HepG2 (cell line): ENCODE results near the gene KAZN. TPM values are rescaled to one million over a fixed set of nuclear protein-coding genes. Genes with fewer than 3 reads are reported as not detected.

Experiments used
- AHDC1 ChIP-seq: sonication (generic); formaldehyde crosslinking; IDR thresholded peaks from 2 replicates; pipeline ENCODE4 v1.5.1; 2020; ENCODE audit warnings: mild to moderate bottlenecking, missing genetic modification reagents, borderline replicate concordance
- ARNTL ChIP-seq: sonication (generic); formaldehyde crosslinking; IDR thresholded peaks from 2 replicates; pipeline ENCODE4 v1.4.0; 2020; ENCODE audit warnings: mild to moderate bottlenecking, missing genetic modification reagents
- CC2D1A ChIP-seq: sonication (generic); formaldehyde crosslinking; IDR thresholded peaks from 2 replicates; pipeline ENCODE4 v1.8.1; 2023; ENCODE audit warnings: mild to moderate bottlenecking, missing genetic modification reagents
- FOXP4 ChIP-seq: sonication (generic); formaldehyde crosslinking; IDR thresholded peaks from 2 replicates; pipeline ENCODE4 v1.4.0; 2020; ENCODE audit warnings: missing genetic modification reagents
- HNF1A ChIP-seq, 2 experiments: sonication (generic) in 1 of 2; formaldehyde crosslinking in 1 of 2; IDR thresholded peaks; 2 replicates each; pipeline versions ENCODE4 v1.4.0 to v1.6.1; 2016 to 2020; ENCODE audit warnings: borderline replicate concordance in 1 of 2, low read depth in 1 of 2, mild to moderate bottlenecking in 1 of 2, missing genetic modification reagents in 1 of 2
- MED1 ChIP-seq: sonication (generic); formaldehyde crosslinking; IDR thresholded peaks from 2 replicates; pipeline ENCODE4 v1.4.0; 2020; ENCODE audit warnings: missing genetic modification reagents
- MYC ChIP-seq: sonication (generic); formaldehyde crosslinking; IDR thresholded peaks from 2 replicates; pipeline ENCODE4 v1.9.0; 2021; ENCODE audit warnings: missing genetic modification reagents, borderline replicate concordance
- PLSCR1 ChIP-seq: sonication (generic); formaldehyde crosslinking; IDR thresholded peaks from 2 replicates; pipeline ENCODE4 v1.5.0; 2020; ENCODE audit warnings: missing genetic modification reagents, mild to moderate bottlenecking, borderline replicate concordance
- ZNF17 ChIP-seq: sonication (generic); formaldehyde crosslinking; IDR thresholded peaks from 2 replicates; pipeline ENCODE4 v1.5.0; 2020; ENCODE audit warnings: mild to moderate bottlenecking, missing genetic modification reagents
- ZNF18 ChIP-seq: sonication (generic); formaldehyde crosslinking; IDR thresholded peaks from 2 replicates; pipeline ENCODE4 v1.8.0; 2022; ENCODE audit warnings: mild to moderate bottlenecking, missing genetic modification reagents; ENCODE audit not compliant: insufficient replicate concordance
- ZNF629 ChIP-seq: sonication (generic); formaldehyde crosslinking; conservative IDR thresholded peaks from 2 replicates; pipeline ENCODE4 v1.5.0; 2020; ENCODE audit warnings: missing genetic modification reagents
- ZNF713 ChIP-seq: sonication (generic); formaldehyde crosslinking; IDR thresholded peaks from 2 replicates; pipeline ENCODE4 v1.4.0; 2020; ENCODE audit warnings: mild to moderate bottlenecking, missing genetic modification reagents
- polyA plus RNA-seq, 8 experiments: library from polyadenylated mRNA; depleted of rRNA in 3 of 8; stranded (reverse) in 7 of 8; unstranded in 1 of 8; fragments of >200 nt; fragmentation: Illumina TruSeq in 4 of 8; extraction: Trizol in 4 of 8; gene quantifications; 2 replicates each; pipeline versions ENCODE4 v1.2.1 to v1.2.3, GENCODE V29; 2011 to 2016; ENCODE audit warnings: low read depth in 4 of 8, missing spikeins in 1 of 8, mixed read lengths in 1 of 8; ENCODE audit not compliant: insufficient read depth in 1 of 8
- total RNA-seq, 5 experiments: library from RNA; depleted of rRNA; stranded (reverse); fragments of >200 nt; fragmentation: Illumina TruSeq; extraction: Trizol; gene quantifications; 2 replicates each; pipeline ENCODE4 v1.2.3, GENCODE V29; 2016; ENCODE audit warnings: low read depth in 1 of 5

KAZN gene
- total and polyA plus RNA-seq, 2 of the 13 experiments (the other 11 are each of a cell fraction or from before 2014, with no cell fraction given): 10.4 to 13.5 TPM

GRCh38 chr1:15152318-15153183 is 554.1 kb downstream of the KAZN start (continued):
- TF ChIP-seq MED1 (CRISPR knock-in tag) (peak; percentile 57; the same call in 1 of the 2 replicates), AHDC1 (CRISPR knock-in tag) (peak; percentile 57), PLSCR1 (CRISPR knock-in tag) (no peak), ZNF17 (CRISPR knock-in tag) (no peak), CC2D1A (CRISPR knock-in tag) (no peak), ZNF629 (CRISPR knock-in tag) (no peak; the same call in 1 of the 2 replicates), HNF1A (IDR thresholded peaks at IDR 0.05; ENCODE audit: low read depth) (no peak), HNF1A (CRISPR knock-in tag; IDR thresholded peaks at IDR 0.05; ENCODE audit: borderline replicate concordance) (peak; percentile 34; the same call in 1 of the 2 replicates), ZNF18 (no peak), MYC (CRISPR knock-in tag) (peak; percentile 38; the same call in 1 of the 2 replicates), ZNF713 (CRISPR knock-in tag) (no peak), ARNTL (CRISPR knock-in tag) (no peak), FOXP4 (CRISPR knock-in tag) (0 out of 2 replicates have a peak, but pooled peaks have one; percentile 17)
